A549 (cell line): ENCODE measurements around the gene RRBP1. TPM values are rescaled to one million over a fixed set of nuclear protein-coding genes. Genes with fewer than 3 reads are reported as not detected.

Experiments used
- ATAC-seq, 2 experiments: fragments of 200-7000 bp in 1 of 2; fragments of >200 bp in 1 of 2; cut with Nextera tagmentation in 1 of 2; cut with Tn5 transposase in 1 of 2; 3 replicates each; pipeline versions ENCODE4 v1.8.0 to v1.9.1; 2018 to 2020; ENCODE audit warnings: mild to moderate bottlenecking in 1 of 2, moderate library complexity in 1 of 2
- CTCF ChIA-PET: fragments of 300-600 bp; sonication (Branson Sonifier 250); formaldehyde crosslinking; extraction: SDS; loops from one replicate; lab custom pipeline; 2021; ENCODE audit warnings: antibody characterized with exemption, inconsistent platforms; lab: Yijun Ruan, JAX
- POLR2A ChIA-PET: fragments of 350-600 bp; formaldehyde crosslinking; extraction: SDS; loops from one replicate; lab custom pipeline; 2021; ENCODE audit warnings: antibody characterized with exemption, inconsistent platforms; lab: Yijun Ruan, JAX
- DNase-seq, 2 experiments: peaks; one replicate each; pipeline versions ENCODE4 v3.0.0 to v3.0.0-alpha.2; 2011 to 2016; ENCODE audit warnings: low read depth in 1 of 2, low spot score in 1 of 2
- FAIRE-seq: peaks from 2 replicates; lab custom pipeline; 2011; peaks lifted over from hg19 to GRCh38; lab: Jason Lieb, UNC
- H3K27ac ChIP-seq, 2 experiments: fragments of >200 bp; sonication (Bioruptor Twin); formaldehyde crosslinking; 3 replicates each; pipeline ENCODE4 v1.5.1; 2016 to 2017
- H3K4me1 ChIP-seq: fragments of >200 bp; sonication (Bioruptor Twin); formaldehyde crosslinking; 3 replicates; pipeline ENCODE4 v1.6.1; 2016
- H3K4me2 ChIP-seq: fragments of >200 bp; sonication (Bioruptor Twin); formaldehyde crosslinking; 3 replicates; pipeline ENCODE4 v1.6.1; 2016
- H3K4me3 ChIP-seq: fragments of >200 bp; sonication (Bioruptor Twin); formaldehyde crosslinking; 3 replicates; pipeline ENCODE4 v1.5.1; 2016
- H3K9me3 ChIP-seq: fragments of >200 bp; sonication (Bioruptor Twin); formaldehyde crosslinking; 3 replicates; pipeline ENCODE4 v1.6.1; 2016
- BCL3 ChIP-seq: fragments of >200 bp; sonication (Bioruptor Twin); formaldehyde crosslinking; IDR thresholded peaks from 3 replicates; pipeline ENCODE4 v1.6.1; 2016
- CBX2 ChIP-seq: fragments of 200-600 bp; sonication (generic); IDR thresholded peaks from 2 replicates; pipeline ENCODE4 v1.6.1; 2016; ENCODE audit warnings: low read depth, mild to moderate bottlenecking, borderline replicate concordance
- CEBPB ChIP-seq, 2 experiments: fragments of >200 bp in 1 of 2; sonication (Bioruptor Twin) in 1 of 2; formaldehyde crosslinking in 1 of 2; IDR thresholded peaks; 2 replicates each; pipeline ENCODE4 v1.6.1; 2012 to 2016
- FOSB ChIP-seq: fragments of 250-450 bp; sonication (Bioruptor Pico); IDR thresholded peaks from 2 replicates; pipeline ENCODE4 v1.5.0; 2020; ENCODE audit warnings: mild to moderate bottlenecking, moderate library complexity
- FOXS1 ChIP-seq: fragments of 250-450 bp; sonication (Bioruptor Pico); IDR thresholded peaks from 2 replicates; pipeline ENCODE4 v1.5.0; 2020; ENCODE audit warnings: mild to moderate bottlenecking, moderate library complexity
- KDM5A ChIP-seq: fragments of 200-600 bp; sonication (generic); IDR thresholded peaks from 2 replicates; pipeline ENCODE4 v1.6.1; 2016; ENCODE audit warnings: antibody characterized with exemption, mild to moderate bottlenecking
- MAX ChIP-seq: IDR thresholded peaks from 2 replicates; pipeline ENCODE4 v1.6.1; 2012
- MAZ ChIP-seq: fragments of 150-350 bp; IDR thresholded peaks from 2 replicates; pipeline ENCODE4 v1.6.1; 2014; ENCODE audit warnings: antibody characterized with exemption, low read depth, low read length, borderline replicate concordance
- PBX3 ChIP-seq: IDR thresholded peaks from 2 replicates; pipeline ENCODE4 v1.6.1; 2012
- POLR2AphosphoS2 ChIP-seq: conservative IDR thresholded peaks from 2 replicates; pipeline ENCODE4 v1.6.1; 2012; ENCODE audit warnings: low read length, improper control_type of control experiment, inconsistent platforms
- RAD21 ChIP-seq, 2 experiments: fragments of >200 bp in 1 of 2; sonication (Bioruptor Twin) in 1 of 2; formaldehyde crosslinking in 1 of 2; IDR thresholded peaks in 1 of 2; conservative IDR thresholded peaks in 1 of 2; 2 replicates in 1 of 2; 3 replicates in 1 of 2; pipeline ENCODE4 v1.6.1; 2012 to 2018; ENCODE audit warnings: inconsistent platforms in 1 of 2
- RCOR1 ChIP-seq: fragments of 150-350 bp; IDR thresholded peaks from 2 replicates; pipeline ENCODE4 v1.6.1; 2014; ENCODE audit warnings: antibody characterized with exemption, low read length, low read depth
- RFX5 ChIP-seq: fragments of 450-650 bp; IDR thresholded peaks from 2 replicates; pipeline ENCODE4 v1.7.1; 2014; ENCODE audit warnings: antibody characterized with exemption, mild to moderate bottlenecking, moderate library complexity
- SMC3 ChIP-seq: fragments of >200 bp; sonication (Bioruptor Twin); formaldehyde crosslinking; IDR thresholded peaks from 3 replicates; pipeline ENCODE4 v1.6.1; 2018; ENCODE audit warnings: inconsistent platforms
- SREBF2 ChIP-seq: fragments of 450-650 bp; IDR thresholded peaks from 2 replicates; pipeline ENCODE4 v1.6.1; 2014; ENCODE audit warnings: mild to moderate bottlenecking, moderate library complexity
- TFCP2L1 ChIP-seq: fragments of 250-450 bp; sonication (Bioruptor Pico); IDR thresholded peaks from 2 replicates; pipeline ENCODE4 v1.5.0; 2021; ENCODE audit warnings: mild to moderate bottlenecking
- TP53 ChIP-seq: fragments of 250-450 bp; sonication (Bioruptor Pico); IDR thresholded peaks from 2 replicates; pipeline ENCODE4 v1.5.0; 2021; ENCODE audit warnings: mild to moderate bottlenecking, moderate library complexity
- ZSCAN20 ChIP-seq: fragments of 250-450 bp; sonication (Bioruptor Pico); IDR thresholded peaks from 2 replicates; pipeline ENCODE4 v1.8.0; 2022; ENCODE audit warnings: mild to moderate bottlenecking, moderate library complexity
- WGBS: methylation state at CpG from one replicate; pipeline ENCODE4 v1.1.6; 2017; ENCODE audit errors: missing lambda C conversion rate; 5-methylcytosine and 5-hydroxymethylcytosine counted together
- polyA plus RNA-seq, 4 experiments: library from polyadenylated mRNA; depleted of rRNA in 3 of 4; stranded (reverse); fragments of >200 nt; fragmentation: RNase III in 1 of 4; extraction: RNeasy Plus Mini Kit Qiagen cat#74134 plus additional on column Dnase treatment in 1 of 4; gene quantifications; 2 replicates in 3 of 4; 3 replicates in 1 of 4; pipeline ENCODE4 v1.2.3, GENCODE V29; 2011 to 2017

Gene RRBP1
- polyA plus RNA-seq, 2 of the 4 experiments (the other 2 are of a cell fraction) = 51.6 to 79.6 TPM

DNA sequence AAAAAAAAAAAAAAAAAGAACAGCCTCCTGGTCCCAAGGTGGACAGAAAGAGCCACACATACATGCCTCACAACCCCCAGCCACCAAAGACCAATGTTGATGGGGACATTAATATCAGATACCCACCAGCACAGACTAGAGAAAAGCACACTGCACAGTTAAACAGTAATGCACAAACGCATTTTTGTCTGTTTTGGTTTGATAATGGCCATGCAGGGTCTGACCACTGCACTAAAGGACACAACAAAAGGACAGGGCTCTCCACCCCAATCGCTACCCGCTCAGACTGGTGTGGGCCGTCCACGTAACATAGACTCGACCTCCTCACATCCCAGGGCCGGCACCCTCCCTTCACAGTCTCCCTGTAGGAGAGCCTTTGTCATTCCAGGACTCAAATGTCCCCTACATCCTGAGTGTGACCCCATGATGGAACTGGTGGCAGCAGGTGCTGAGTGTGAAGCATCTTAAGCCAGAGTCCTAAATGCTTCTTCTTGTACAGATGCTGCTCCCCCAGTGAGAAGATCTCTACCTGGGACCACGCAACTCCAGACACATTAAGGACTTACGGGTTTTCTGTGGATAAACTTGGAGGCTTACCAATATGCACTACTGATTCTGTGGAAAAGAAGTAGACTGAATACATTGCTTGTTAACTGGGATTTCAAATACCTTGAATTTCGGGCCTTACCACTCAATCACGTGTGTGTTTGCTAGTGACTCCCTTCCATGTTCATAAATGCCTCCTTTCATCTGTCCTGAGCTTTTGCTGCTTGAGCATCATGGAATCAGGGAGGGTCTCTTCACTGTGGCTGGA lies 28.0 kb downstream of the RRBP1 start:
- POLR2A ChIA-PET = no interaction called here
- no peak for TF ChIP-seq TP53 (CRISPR knock-in tag)
- no peak for TF ChIP-seq MAZ
- no peak for TF ChIP-seq PBX3
- TF ChIP-seq, all 56 proteins: peak for 0
- CTCF ChIA-PET = interaction anchor here (0.7 to 2.8 kb wide), 23 partner anchors 8 to 342 kb away, joined by 3 to 13 read pairs (median 4); partner anchors contain the start of gene RRBP1

GRCh38 chr20:17652411-17652810 lies 29.6 kb downstream of the RRBP1 start:
- DNase-seq (no peak), FAIRE-seq (no peak), ATAC-seq (no peak)
- POLR2A ChIA-PET = no interaction called here
- Histone ChIP-seq H3K4me2 (no peak overlapping the region), H3K9me3 (no peaks in the 10 kb centered on the region), H3K27ac (peak overlapping the region in 1 of 2 experiments; percentile 54; a peak in 1 of 6 replicates), H3K4me3 (no peak overlapping the region), H3K4me1 (peaks cover 26% of the 10 kb centered on the region)
- TF ChIP-seq FOXS1 (no peak), SMC3 (no peak), POLR2AphosphoS2 (no peak), BCL3 (no peak), RCOR1 (no peak), CEBPB (IDR thresholded peaks at IDR 0.05) (no peak), CBX2 (no peak), MAX (no peak), FOSB (CRISPR knock-in tag) (no peak), TFCP2L1 (no peak), SREBF2 (no peak), ZSCAN20 (CRISPR knock-in tag) (no peak), RFX5 (no peak)
- WGBS = 92% methylated on average over 10 of the region's 10 CpGs
- CTCF ChIA-PET = interaction anchor here (1.0 to 5.7 kb wide), 6 partner anchors 14 to 286 kb away, joined by 3 to 25 read pairs (median 3); partner anchors contain the start of gene RRBP1

More for the DNA sequence above, 28.0 kb downstream of the RRBP1 start:
- no peak for DNase-seq
- H3K9me3 ChIP-seq = peaks cover 12% of the 10 kb centered on the region
- no peak overlapping the region for H3K27ac ChIP-seq
- ATAC-seq = no peak
- WGBS = 93% methylated on average over 11 of the region's 11 CpGs
- no peak overlapping the region for H3K4me2 ChIP-seq
- FAIRE-seq = peak; percentile 56
- H3K4me3 ChIP-seq = no peak overlapping the region
- peaks cover 26% of the 10 kb centered on the region for H3K4me1 ChIP-seq

DNA sequence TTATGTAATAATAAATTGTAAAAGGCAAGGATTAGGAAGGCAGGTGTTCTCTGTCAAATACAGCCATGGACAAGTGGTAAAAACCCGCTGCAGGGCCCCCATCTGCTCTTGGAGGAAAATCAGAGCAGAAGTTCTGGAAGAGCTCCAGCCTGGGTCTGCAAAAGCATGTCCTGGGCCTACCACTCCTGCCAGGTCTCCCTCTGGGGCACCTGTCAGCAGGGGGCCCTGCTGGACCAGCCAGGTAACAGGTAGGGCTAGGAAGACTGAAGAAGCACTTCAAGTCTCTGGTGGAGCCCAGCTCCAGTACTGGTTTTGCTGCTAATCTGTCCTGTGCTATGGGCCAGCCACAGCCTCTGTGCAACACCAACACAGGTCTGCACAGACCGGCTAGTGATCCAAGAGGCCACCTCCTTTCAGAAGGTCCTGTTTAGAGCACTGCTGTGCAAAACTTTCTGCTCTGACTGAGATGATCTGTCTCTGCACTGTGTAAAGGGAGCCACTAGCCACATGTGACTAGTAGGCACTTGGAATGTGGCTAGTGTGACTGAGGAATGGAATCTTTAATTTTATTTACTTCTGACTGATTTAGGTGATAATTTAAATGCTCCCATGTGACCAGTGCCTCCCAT lies 30.2 kb downstream of the RRBP1 start:
- H3K27ac ChIP-seq = peak overlapping the region in 1 of 2 experiments; percentile 54; a peak in 3 of 6 replicates
- TF ChIP-seq RAD21 (conservative IDR thresholded peaks at IDR 0.05 in 1 of 2, IDR thresholded peaks at IDR 0.05 in 1 of 2) (peak in 1 of 2 experiments; percentile 2; a peak in 1 of 5 replicates), KDM5A (no peak)
- peaks cover 26% of the 10 kb centered on the region for H3K4me1 ChIP-seq
- ChIA-PET POLR2A (interaction anchor here (0.5 kb wide), 1 partner anchor 349 kb away, joined by 3 read pairs; no protein-coding TSS in a partner anchor), CTCF (interaction anchor here (0.9 to 5.7 kb wide), 6 partner anchors 10 to 29 kb away, joined by 3 to 25 read pairs (median 4); no protein-coding TSS in a partner anchor)
- WGBS = 88% methylated on average over 2 of the region's 2 CpGs
- no peak overlapping the region for H3K4me3 ChIP-seq
- peak in 1 of 2 experiments; percentile 21 for DNase-seq
- H3K4me2 ChIP-seq = peak overlapping the region; percentile 28; the same call in 1 of the 3 replicates
- peak; percentile 11 to 15; a peak in 4 of 6 replicates for ATAC-seq
- no peak for FAIRE-seq
- H3K9me3 ChIP-seq = no peaks in the 10 kb centered on the region
